Calu3 (cell line): ENCODE results near the gene CHI3L1. TPM values are rescaled to one million over a fixed set of nuclear protein-coding genes. Genes with fewer than 3 reads are reported as not detected.

Experiments used
- BruUV-seq: library from RNA; stranded (reverse); fragments of 400-500 nt; replicated peaks from 2 replicates; lab custom pipeline; 2021; lab: Mats Ljungman, UMichigan
- CTCF ChIA-PET: fragments of 300-600 bp; sonication (Branson Sonifier 250); formaldehyde crosslinking; loops from one replicate; lab custom pipeline; 2022; ENCODE audit warnings: antibody characterized with exemption; lab: Charles Lee
- DNase-seq: peaks from one replicate; pipeline ENCODE4 v3.0.0; 2022
- H3K27ac Mint-ChIP-seq: one replicate; pipeline ENCODE4 v1.8.0; 2022; ENCODE audit warnings: mixed read lengths; ENCODE audit not compliant: unreplicated experiment
- H3K27me3 Mint-ChIP-seq: one replicate; pipeline ENCODE4 v1.8.0; 2022; ENCODE audit warnings: mixed read lengths; ENCODE audit not compliant: unreplicated experiment
- H3K36me3 Mint-ChIP-seq: one replicate; pipeline ENCODE4 v1.8.0; 2022; ENCODE audit warnings: mild to moderate bottlenecking, moderate library complexity, mixed read lengths; ENCODE audit not compliant: insufficient read depth, unreplicated experiment
- H3K4me1 Mint-ChIP-seq: one replicate; pipeline ENCODE4 v1.8.0; 2022; ENCODE audit warnings: mild to moderate bottlenecking, low read depth, mixed read lengths; ENCODE audit not compliant: unreplicated experiment
- H3K4me3 Mint-ChIP-seq: one replicate; pipeline ENCODE4 v1.8.0; 2022; ENCODE audit warnings: mild to moderate bottlenecking, low read depth, moderate library complexity, mixed read lengths; ENCODE audit not compliant: unreplicated experiment
- H3K9me3 Mint-ChIP-seq: one replicate; pipeline ENCODE4 v1.8.0; 2022; ENCODE audit warnings: low read depth, mixed read lengths; ENCODE audit not compliant: unreplicated experiment
- intact Hi-C: fragments of 100-400 bp; cut with micrococcal nuclease; formaldehyde crosslinking; loops from one replicate; pipeline ENCODE4 v1.10.0; 2022; ENCODE audit not compliant: unreplicated experiment
- total RNA-seq: library from RNA; stranded (reverse); gene quantifications from 2 replicates; pipeline ENCODE4 v1.2.3, GENCODE V29; 2022
- TF ChIP-seq, protein P1 (sequence below): fragments of 200-600 bp; IDR thresholded peaks from one replicate; pipeline ENCODE4 v1.8.0; 2022; ENCODE audit warnings: antibody characterized with exemption; ENCODE audit not compliant: unreplicated experiment

CHI3L1 gene
- total RNA-seq, 1 experiment from 2014 or later = not detected

DNA sequence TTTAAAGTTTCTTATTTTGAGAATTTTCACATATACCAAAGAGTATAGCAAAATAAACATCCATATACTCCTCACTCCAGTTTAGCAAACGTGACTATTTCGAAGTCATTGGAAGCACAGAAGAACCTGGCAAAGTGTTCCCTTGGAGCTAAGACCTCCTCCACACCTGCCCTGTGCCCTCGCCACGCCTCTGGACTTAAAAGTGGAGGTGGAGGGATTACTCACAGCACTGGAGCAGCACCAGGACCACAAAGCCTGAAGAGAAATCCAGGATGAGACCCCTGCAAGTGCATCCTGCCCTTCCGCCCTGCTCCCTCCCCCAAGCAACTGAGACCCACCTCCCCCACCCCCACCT, 436 bp downstream of the CHI3L1 start:
- no peak for DNase-seq
- no peak overlapping the region for H3K4me3 Mint-ChIP-seq
- intact Hi-C loops = no loop called here
- CTCF ChIA-PET = interaction anchor here (1.0 to 1.7 kb wide), 2 partner anchors 9 to 59 kb away, joined by 3 to 5 read pairs; partner anchors contain the start of gene ADORA1
- H3K36me3 Mint-ChIP-seq = no peaks in the 10 kb centered on the region
- H3K9me3 Mint-ChIP-seq = no peaks in the 10 kb centered on the region
- TF ChIP-seq, protein P1, sequence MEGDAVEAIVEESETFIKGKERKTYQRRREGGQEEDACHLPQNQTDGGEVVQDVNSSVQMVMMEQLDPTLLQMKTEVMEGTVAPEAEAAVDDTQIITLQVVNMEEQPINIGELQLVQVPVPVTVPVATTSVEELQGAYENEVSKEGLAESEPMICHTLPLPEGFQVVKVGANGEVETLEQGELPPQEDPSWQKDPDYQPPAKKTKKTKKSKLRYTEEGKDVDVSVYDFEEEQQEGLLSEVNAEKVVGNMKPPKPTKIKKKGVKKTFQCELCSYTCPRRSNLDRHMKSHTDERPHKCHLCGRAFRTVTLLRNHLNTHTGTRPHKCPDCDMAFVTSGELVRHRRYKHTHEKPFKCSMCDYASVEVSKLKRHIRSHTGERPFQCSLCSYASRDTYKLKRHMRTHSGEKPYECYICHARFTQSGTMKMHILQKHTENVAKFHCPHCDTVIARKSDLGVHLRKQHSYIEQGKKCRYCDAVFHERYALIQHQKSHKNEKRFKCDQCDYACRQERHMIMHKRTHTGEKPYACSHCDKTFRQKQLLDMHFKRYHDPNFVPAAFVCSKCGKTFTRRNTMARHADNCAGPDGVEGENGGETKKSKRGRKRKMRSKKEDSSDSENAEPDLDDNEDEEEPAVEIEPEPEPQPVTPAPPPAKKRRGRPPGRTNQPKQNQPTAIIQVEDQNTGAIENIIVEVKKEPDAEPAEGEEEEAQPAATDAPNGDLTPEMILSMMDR = no peak
- no TSS peak for BruUV-seq
- peaks cover 92% of the 10 kb centered on the region for H3K27me3 Mint-ChIP-seq
- no peak overlapping the region for H3K27ac Mint-ChIP-seq
- no peaks in the 10 kb centered on the region for H3K4me1 Mint-ChIP-seq

DNA sequence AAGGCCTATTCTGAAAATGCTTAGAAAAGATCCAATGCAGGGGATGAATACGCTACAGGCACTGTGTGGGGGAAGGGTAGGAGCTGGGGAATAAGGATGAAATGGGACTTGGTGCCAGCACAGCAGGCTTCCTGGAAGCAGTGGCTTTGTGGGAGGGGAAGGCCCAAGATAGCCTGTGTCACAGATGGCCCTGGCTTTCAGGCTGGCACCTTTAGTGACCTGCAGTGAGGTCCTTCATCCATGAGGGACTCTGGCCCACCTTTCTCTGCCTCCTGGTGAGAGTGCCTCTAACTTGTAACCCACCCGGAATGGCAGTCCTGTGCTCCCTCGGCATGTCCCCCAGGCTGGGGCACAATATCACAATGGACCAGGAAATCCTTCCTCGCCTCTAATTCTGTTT, 919 bp downstream of the CHI3L1 start:
- CTCF ChIA-PET = interaction anchor here (1.1 to 1.7 kb wide), 2 partner anchors 58 to 85 kb away, joined by 3 to 5 read pairs; partner anchors contain the start of gene ADORA1
- intact Hi-C loops = no loop called here
- H3K4me1 Mint-ChIP-seq = no peaks in the 10 kb centered on the region
- TF ChIP-seq, protein P1 = no peak
- H3K27me3 Mint-ChIP-seq = peaks cover 96% of the 10 kb centered on the region
- H3K9me3 Mint-ChIP-seq = no peaks in the 10 kb centered on the region
- no peak overlapping the region for H3K4me3 Mint-ChIP-seq
- DNase-seq = no peak
- H3K27ac Mint-ChIP-seq = no peak overlapping the region
- no TSS peak for BruUV-seq
- no peaks in the 10 kb centered on the region for H3K36me3 Mint-ChIP-seq

DNA sequence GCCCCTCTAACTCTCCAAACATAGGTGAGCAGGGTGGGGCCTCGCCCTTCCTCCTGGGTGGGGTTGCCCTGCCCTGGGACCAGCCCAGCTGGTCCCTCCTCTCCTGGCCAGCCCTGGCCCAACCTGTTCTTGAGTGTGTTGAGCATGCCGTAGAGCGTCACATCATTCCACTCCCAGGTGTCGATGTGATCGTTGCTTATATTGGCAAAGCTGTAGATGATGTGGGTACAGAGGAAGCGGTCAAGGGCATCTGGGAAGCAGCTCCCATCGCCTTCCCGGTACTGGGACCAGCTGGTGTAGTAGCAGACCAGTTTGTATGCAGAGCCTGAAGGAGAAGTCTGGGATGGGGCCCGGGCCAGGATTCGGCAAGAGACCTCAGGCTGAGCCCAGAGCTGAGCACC, 1.4 kb downstream of the CHI3L1 start:
- Mint-ChIP-seq H3K4me1 (no peaks in the 10 kb centered on the region), H3K4me3 (no peak overlapping the region), H3K9me3 (no peaks in the 10 kb centered on the region), H3K27me3 (peaks cover 98% of the 10 kb centered on the region), H3K36me3 (no peaks in the 10 kb centered on the region), H3K27ac (no peak overlapping the region)
- TF ChIP-seq, protein P1 = no peak
- BruUV-seq = no TSS peak
- no peak for DNase-seq
- CTCF ChIA-PET = interaction anchor here (1.1 to 1.7 kb wide), 2 partner anchors 58 to 86 kb away, joined by 3 to 5 read pairs; partner anchors contain the start of gene ADORA1
- intact Hi-C loops = no loop called here

DNA sequence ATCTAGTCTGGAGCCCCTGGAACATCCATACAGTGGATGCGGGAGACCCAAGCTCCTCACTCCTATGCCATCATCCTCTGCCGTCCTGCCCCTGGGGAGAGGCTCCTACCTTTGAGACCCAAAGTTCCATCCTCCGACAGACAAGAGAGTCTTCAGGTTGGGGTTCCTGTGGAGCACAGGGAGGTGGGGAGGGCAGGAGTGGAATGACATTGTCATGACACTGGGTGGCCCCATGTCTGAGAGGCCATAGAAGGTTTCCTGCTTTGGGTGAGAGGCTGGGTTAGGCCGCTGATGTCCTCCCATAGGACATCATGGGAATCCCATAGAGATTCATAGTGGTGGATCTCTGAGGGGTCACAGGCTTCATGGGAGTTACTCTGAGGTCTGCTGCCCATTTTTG, 2.0 kb downstream of the CHI3L1 start:
- TF ChIP-seq, protein P1 = no peak
- intact Hi-C loops = no loop called here
- Mint-ChIP-seq H3K4me1 (no peaks in the 10 kb centered on the region), H3K27me3 (peaks cover 96% of the 10 kb centered on the region), H3K4me3 (no peak overlapping the region), H3K27ac (no peak overlapping the region), H3K9me3 (no peaks in the 10 kb centered on the region), H3K36me3 (no peaks in the 10 kb centered on the region)
- CTCF ChIA-PET = interaction anchor here (1.1 kb wide), 1 partner anchor 86 kb away, joined by 3 read pairs; no protein-coding TSS in a partner anchor
- BruUV-seq = no TSS peak
- DNase-seq = no peak
